Vagina (tissue), 2 donors: ENCODE data around the gene WDR83. TPM values are rescaled to one million over a fixed set of nuclear protein-coding genes. Genes with fewer than 3 reads are reported as not detected.
A peak's percentile ranks its signal among the peaks of the same experiment; 100 is the strongest.

Experiments
- DNase-seq, 2 donors: peaks; one replicate each; pipeline ENCODE4 v3.0.0-alpha.2; 2017; ENCODE audit errors: extremely low spot score in 2 of 2
- H3K27ac ChIP-seq: fragments of 200-600 bp; sonication (generic); one replicate; pipeline ENCODE4 v1.5.1; 2019
- H3K27me3 ChIP-seq: fragments of 200-600 bp; sonication (generic); one replicate; pipeline ENCODE4 v1.5.1; 2019
- H3K36me3 ChIP-seq, 2 donors: fragments of 200-600 bp; sonication (generic); one replicate each; pipeline ENCODE4 v1.5.1; 2017 to 2019
- H3K4me1 ChIP-seq: fragments of 200-600 bp; sonication (generic); one replicate; pipeline ENCODE4 v1.5.1; 2019
- H3K4me3 ChIP-seq, 2 donors: fragments of 200-600 bp; sonication (generic); 1 replicate in 1 of 2; 2 replicates in 1 of 2; pipeline ENCODE4 v1.5.1; 2016 to 2019
- H3K9me3 ChIP-seq: fragments of 200-600 bp; sonication (generic); one replicate; pipeline ENCODE4 v1.5.1; 2019
- CTCF ChIP-seq, 3 experiments: fragments of 450-650 bp in 2 of 3; fragments of 200-600 bp in 1 of 3; sonication (generic) in 1 of 3; IDR thresholded peaks; one replicate each; pipeline ENCODE4 v1.5.1; 2017 to 2019; ENCODE audit warnings: antibody characterized with exemption in 3 of 3, mild to moderate bottlenecking in 2 of 3, moderate library complexity in 2 of 3
- POLR2A ChIP-seq, 2 donors: fragments of 450-650 bp; IDR thresholded peaks; one replicate each; pipeline ENCODE4 v1.6.1; 2017; ENCODE audit warnings: antibody characterized with exemption in 2 of 2, mild to moderate bottlenecking in 2 of 2, moderate library complexity in 2 of 2
- POLR2AphosphoS5 ChIP-seq, 2 donors: sonication (generic); formaldehyde crosslinking; IDR thresholded peaks; one replicate each; pipeline ENCODE4 v1.9.0; 2017; ENCODE audit warnings: antibody characterized with exemption in 2 of 2, mild to moderate bottlenecking in 2 of 2, low read depth in 1 of 2; ENCODE audit not compliant: insufficient read depth in 1 of 2
- intact Hi-C: fragments of 100-400 bp; cut with DNase I; formaldehyde crosslinking; loops from one replicate; pipeline ENCODE4 v1.15.1; 2023
- total RNA-seq: library from RNA; depleted of rRNA; stranded (reverse); fragments of >200 nt; gene quantifications from one replicate; pipeline ENCODE4 v1.2.3, GENCODE V29; 2016

Gene WDR83
- total RNA-seq, 1 donor from 2014 or later: 8.3 TPM

- intact Hi-C loops: no loop called here
- no peak for DNase-seq
- Histone ChIP-seq H3K27ac (peak overlapping the region; percentile 95), H3K4me3 (peak overlapping the region; percentile 78 to 84), H3K27me3 (no peaks in the 10 kb centered on the region), H3K36me3 (peaks cover 0 to 22% of the 10 kb centered on the region in 2 donors), H3K9me3 (no peaks in the 10 kb centered on the region), H3K4me1 (peaks cover 49% of the 10 kb centered on the region)
- TF ChIP-seq CTCF (IDR thresholded peaks at IDR 0.05) (no peak), POLR2A (IDR thresholded peaks at IDR 0.05) (no peak), POLR2AphosphoS5 (IDR thresholded peaks at IDR 0.05; ENCODE audit: insufficient read depth in 1 of 2, low read depth in 1 of 2) (no peak)
These were observed 54.4 kb downstream of the WDR83 start for GRCh38 chr19:12720851-12721655.

- Histone ChIP-seq H3K4me1 (peaks cover 49% of the 10 kb centered on the region), H3K27me3 (no peaks in the 10 kb centered on the region), H3K36me3 (peaks cover 0 to 17% of the 10 kb centered on the region in 2 donors), H3K9me3 (no peaks in the 10 kb centered on the region), H3K4me3 (peak overlapping the region; percentile 78 to 84), H3K27ac (peak overlapping the region; percentile 95)
- TF ChIP-seq POLR2AphosphoS5 (IDR thresholded peaks at IDR 0.05; ENCODE audit: insufficient read depth in 1 of 2, low read depth in 1 of 2): peak in 1 of 2 donors; percentile 10
- no peak for TF ChIP-seq POLR2A (IDR thresholded peaks at IDR 0.05)
- intact Hi-C loops: no loop called here
- DNase-seq: no peak
These were observed 55.3 kb downstream of the WDR83 start for GRCh38 chr19:12721656-12722565.

- H3K27me3 ChIP-seq: no peaks in the 10 kb centered on the region
- no peak for TF ChIP-seq CTCF (IDR thresholded peaks at IDR 0.05)
- peak; percentile 85 to 96 for TF ChIP-seq POLR2AphosphoS5 (IDR thresholded peaks at IDR 0.05; ENCODE audit: insufficient read depth in 1 of 2, low read depth in 1 of 2)
- intact Hi-C loops: no loop called here
- peaks cover 49% of the 10 kb centered on the region for H3K4me1 ChIP-seq
- peak overlapping the region; percentile 78 to 84 for H3K4me3 ChIP-seq
- DNase-seq: peak in 1 of 2 donors; percentile 98
- peaks cover 0 to 10% of the 10 kb centered on the region in 2 donors for H3K36me3 ChIP-seq
- H3K9me3 ChIP-seq: no peaks in the 10 kb centered on the region
- peak overlapping the region; percentile 95 for H3K27ac ChIP-seq
These were observed 56.2 kb downstream of the WDR83 start for GRCh38 chr19:12722566-12723380.

GRCh38 chr19:12723381-12723640 lies 56.7 kb downstream of the WDR83 start:
- H3K9me3 ChIP-seq: no peaks in the 10 kb centered on the region
- peak overlapping the region; percentile 51 to 78 for H3K4me3 ChIP-seq
- no peak for DNase-seq
- TF ChIP-seq CTCF (IDR thresholded peaks at IDR 0.05): no peak
- TF ChIP-seq POLR2AphosphoS5 (IDR thresholded peaks at IDR 0.05; ENCODE audit: insufficient read depth in 1 of 2, low read depth in 1 of 2): no peak
- TF ChIP-seq POLR2A (IDR thresholded peaks at IDR 0.05): no peak
- H3K36me3 ChIP-seq: peaks cover 0 to 8% of the 10 kb centered on the region in 2 donors
- no peaks in the 10 kb centered on the region for H3K27me3 ChIP-seq
- intact Hi-C loops: no loop called here
- H3K4me1 ChIP-seq: peaks cover 49% of the 10 kb centered on the region
- peak overlapping the region; percentile 95 for H3K27ac ChIP-seq
